K562 (cell line): ENCODE measurements around the gene TSSK2.

Experiments used
- BRF1 ChIP-seq: IDR thresholded peaks from 3 replicates; pipeline ENCODE4 v1.6.1; 2011; ENCODE audit warnings: borderline replicate concordance, mild to moderate bottlenecking; ENCODE audit not compliant: insufficient read length; ENCODE audit errors: extremely low read depth
- ETV6 ChIP-seq, 3 experiments: fragments of 150-350 bp in 1 of 3; sonication (generic) in 1 of 3; formaldehyde crosslinking in 1 of 3; IDR thresholded peaks; 2 replicates each; pipeline versions ENCODE4 v1.6.1 to v1.8.0; 2014 to 2022; ENCODE audit warnings: borderline replicate concordance in 2 of 3, low read depth in 2 of 3, antibody characterized with exemption in 1 of 3, low read length in 1 of 3, mild to moderate bottlenecking in 1 of 3, missing genetic modification reagents in 1 of 3
- HMGN3 ChIP-seq: IDR thresholded peaks from 2 replicates; pipeline ENCODE4 v1.6.1; 2011; ENCODE audit warnings: borderline replicate concordance, low read depth, mild to moderate bottlenecking, mixed read lengths, low read length; ENCODE audit not compliant: insufficient read length; ENCODE audit errors: extremely low read depth
- MLX ChIP-seq, 2 experiments: fragments of 450-650 bp in 1 of 2; sonication (generic) in 1 of 2; formaldehyde crosslinking; conservative IDR thresholded peaks; 2 replicates each; pipeline versions ENCODE4 v1.4.0 to v1.8.1; 2020 to 2022; ENCODE audit warnings: mild to moderate bottlenecking in 1 of 2, missing genetic modification reagents in 1 of 2
- NR2C2 ChIP-seq, 2 experiments: fragments of 200-800 bp in 1 of 2; sonication (Bioruptor generic) in 1 of 2; sonication (generic) in 1 of 2; formaldehyde crosslinking in 1 of 2; IDR thresholded peaks; 2 replicates each; pipeline versions ENCODE4 v1.6.1 to v1.8.0; 2016 to 2022; ENCODE audit warnings: mild to moderate bottlenecking in 1 of 2, missing compliant biosample characterization in 1 of 2, missing genetic modification characterization in 1 of 2, missing genetic modification reagents in 1 of 2
- RAD21 ChIP-seq, 2 experiments: fragments of 250-450 bp in 1 of 2; fragments of 450-650 bp in 1 of 2; sonication (Bioruptor Pico) in 1 of 2; formaldehyde crosslinking in 1 of 2; IDR thresholded peaks in 1 of 2; conservative IDR thresholded peaks in 1 of 2; 2 replicates each; pipeline versions ENCODE4 v1.4.0 to v1.8.0; 2020 to 2022; ENCODE audit warnings: mild to moderate bottlenecking in 2 of 2, moderate library complexity in 1 of 2
- ZBTB7A ChIP-seq: IDR thresholded peaks from 2 replicates; pipeline ENCODE4 v1.6.1; 2011; ENCODE audit warnings: low read depth, mild to moderate bottlenecking, low read length, moderate library complexity, borderline replicate concordance; ENCODE audit not compliant: control insufficient read depth
- TF ChIP-seq, protein P1 (sequence below): fragments of 250-450 bp; sonication (Bioruptor Pico); IDR thresholded peaks from 2 replicates; pipeline ENCODE4 v1.6.1; 2021; ENCODE audit warnings: mild to moderate bottlenecking
- TF ChIP-seq, protein P2 (sequence below): fragments of 450-650 bp; formaldehyde crosslinking; IDR thresholded peaks from 2 replicates; pipeline ENCODE4 v1.4.0; 2022; ENCODE audit warnings: missing genetic modification characterization

GRCh38 chr22:19130959-19131684 lies at the start of gene TSSK2:
- TF ChIP-seq, protein P1, sequence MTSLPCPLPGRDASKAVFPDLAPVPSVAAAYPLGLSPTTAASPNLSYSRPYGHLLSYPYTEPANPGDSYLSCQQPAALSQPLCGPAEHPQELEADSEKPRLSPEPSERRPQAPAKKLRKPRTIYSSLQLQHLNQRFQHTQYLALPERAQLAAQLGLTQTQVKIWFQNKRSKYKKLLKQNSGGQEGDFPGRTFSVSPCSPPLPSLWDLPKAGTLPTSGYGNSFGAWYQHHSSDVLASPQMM (CRISPR knock-in tag): no peak
- TF ChIP-seq BRF1: no peak
- no peak for TF ChIP-seq RAD21 (CRISPR knock-in tag; conservative IDR thresholded peaks at IDR 0.05 in 1 of 2, IDR thresholded peaks at IDR 0.05 in 1 of 2)
- TF ChIP-seq MLX (CRISPR knock-in tag; conservative IDR thresholded peaks at IDR 0.05): no peak
- TF ChIP-seq HMGN3: no peak
- TF ChIP-seq ETV6 (IDR thresholded peaks at IDR 0.05; ENCODE audit: borderline replicate concordance in 1 of 2, low read depth in 2 of 2, low read length in 1 of 2): no peak
- TF ChIP-seq ETV6 (CRISPR knock-in tag; IDR thresholded peaks at IDR 0.05; ENCODE audit: borderline replicate concordance): no peak
- TF ChIP-seq NR2C2 (CRISPR knock-in tag; IDR thresholded peaks at IDR 0.05): no peak
- TF ChIP-seq NR2C2 (tag; IDR thresholded peaks at IDR 0.05): no peak
- no peak for TF ChIP-seq ZBTB7A
- TF ChIP-seq, protein P2, sequence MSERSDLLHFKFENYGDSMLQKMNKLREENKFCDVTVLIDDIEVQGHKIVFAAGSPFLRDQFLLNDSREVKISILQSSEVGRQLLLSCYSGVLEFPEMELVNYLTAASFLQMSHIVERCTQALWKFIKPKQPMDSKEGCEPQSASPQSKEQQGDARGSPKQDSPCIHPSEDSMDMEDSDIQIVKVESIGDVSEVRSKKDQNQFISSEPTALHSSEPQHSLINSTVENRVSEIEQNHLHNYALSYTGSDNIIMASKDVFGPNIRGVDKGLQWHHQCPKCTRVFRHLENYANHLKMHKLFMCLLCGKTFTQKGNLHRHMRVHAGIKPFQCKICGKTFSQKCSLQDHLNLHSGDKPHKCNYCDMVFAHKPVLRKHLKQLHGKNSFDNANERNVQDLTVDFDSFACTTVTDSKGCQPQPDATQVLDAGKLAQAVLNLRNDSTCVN (CRISPR knock-in tag): no peak
